NCI-H1694 treated with DMSO at 0.1 percent for 48 hours (cell line): ENCODE results near the gene SBF1.

Experiments
- DNase-seq: peaks from one replicate; lab custom pipeline; 2025; lab: John Stamatoyannopoulos, UW

The SBF1 gene

DNA sequence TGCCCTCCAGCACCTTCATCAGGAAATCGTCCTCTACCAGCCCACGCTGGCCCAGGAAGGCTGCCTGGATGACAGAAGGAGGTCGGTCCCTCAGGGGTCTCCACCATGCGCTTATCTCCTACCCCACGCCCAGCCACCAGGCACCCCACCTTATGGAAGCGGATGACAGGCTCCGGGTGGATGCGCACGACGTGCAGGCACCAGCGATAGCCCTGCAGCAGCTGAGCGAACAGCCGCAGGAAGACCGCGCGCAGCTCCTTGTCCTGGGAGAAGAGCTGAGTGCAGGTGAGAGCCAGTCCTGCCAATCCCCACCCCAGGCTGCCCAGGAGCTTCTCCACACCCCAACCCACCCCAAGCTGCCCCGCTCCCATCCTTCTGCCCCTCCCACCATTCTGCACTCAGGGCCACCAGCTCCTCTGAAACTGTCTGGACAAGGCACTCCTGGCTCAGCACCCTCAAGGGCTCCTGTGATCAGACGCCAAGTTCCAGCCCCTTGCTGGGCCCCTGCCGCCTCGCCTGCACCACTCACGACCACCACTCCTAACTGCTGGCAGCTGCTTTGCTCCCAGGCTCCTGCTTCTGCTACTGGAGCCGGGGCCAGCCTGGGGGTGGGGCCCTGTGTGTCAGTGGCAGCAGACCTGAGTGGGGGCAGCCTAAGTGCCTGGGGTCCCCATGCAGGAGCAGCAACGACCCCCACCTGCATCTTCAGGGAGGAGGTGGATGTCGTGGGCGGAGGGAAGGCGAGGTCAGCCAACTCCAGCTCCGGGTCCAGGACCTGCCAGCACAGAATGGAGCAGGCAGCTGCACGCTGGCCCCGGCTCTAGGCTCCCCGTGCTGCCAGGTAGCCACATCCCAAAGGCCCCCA, 9.5 kb downstream of the SBF1 start:
- no peak for DNase-seq

GRCh38 chr22:50464451-50464850, 10.4 kb downstream of the SBF1 start:
- no peak for DNase-seq

GRCh38 chr22:50463188-50463900, 11.5 kb downstream of the SBF1 start:
- no peak for DNase-seq

GRCh38 chr22:50461979-50462540, 12.8 kb downstream of the SBF1 start:
- no peak for DNase-seq

GRCh38 chr22:50461536-50461935, 13.3 kb downstream of the SBF1 start:
- no peak for DNase-seq

- DNase-seq, result no peak
Observed at GRCh38 chr22:50460938-50461337, 13.9 kb downstream of the SBF1 start.

DNA sequence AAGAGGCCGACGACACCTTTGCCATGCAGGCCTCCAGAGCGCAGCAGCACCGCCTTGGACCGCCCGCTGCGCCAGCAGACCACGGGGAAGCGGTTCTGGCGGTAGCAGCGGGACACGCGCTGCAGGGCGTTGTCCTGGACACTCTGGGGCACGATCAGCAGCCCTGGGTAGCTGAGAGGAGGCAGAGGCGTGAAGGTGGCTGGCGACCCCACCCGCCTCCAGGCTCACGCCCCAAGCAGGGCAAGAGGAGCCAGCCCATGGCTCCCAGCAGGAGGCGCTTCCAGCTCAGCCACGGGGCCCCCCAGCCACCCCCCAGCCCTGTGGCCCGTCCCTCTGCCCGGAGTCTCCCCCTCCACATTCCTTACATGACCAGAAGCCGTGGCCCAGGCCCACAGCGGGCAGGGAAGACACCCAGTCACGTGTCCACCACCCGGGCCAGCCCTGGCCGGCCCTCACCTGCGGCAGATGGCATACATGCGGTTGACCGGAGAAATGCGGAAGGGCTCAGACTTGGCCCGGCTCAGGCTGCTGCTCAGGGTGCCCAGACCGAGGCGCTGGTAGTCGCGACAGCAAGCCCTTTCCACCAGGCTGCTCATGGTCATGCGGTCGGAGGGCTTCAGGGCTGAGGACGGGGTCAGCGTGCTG, 15.2 kb downstream of the SBF1 start:
- no peak for DNase-seq

GRCh38 chr22:50459016-50459415, 15.8 kb downstream of the SBF1 start:
- DNase-seq, result no peak

DNA sequence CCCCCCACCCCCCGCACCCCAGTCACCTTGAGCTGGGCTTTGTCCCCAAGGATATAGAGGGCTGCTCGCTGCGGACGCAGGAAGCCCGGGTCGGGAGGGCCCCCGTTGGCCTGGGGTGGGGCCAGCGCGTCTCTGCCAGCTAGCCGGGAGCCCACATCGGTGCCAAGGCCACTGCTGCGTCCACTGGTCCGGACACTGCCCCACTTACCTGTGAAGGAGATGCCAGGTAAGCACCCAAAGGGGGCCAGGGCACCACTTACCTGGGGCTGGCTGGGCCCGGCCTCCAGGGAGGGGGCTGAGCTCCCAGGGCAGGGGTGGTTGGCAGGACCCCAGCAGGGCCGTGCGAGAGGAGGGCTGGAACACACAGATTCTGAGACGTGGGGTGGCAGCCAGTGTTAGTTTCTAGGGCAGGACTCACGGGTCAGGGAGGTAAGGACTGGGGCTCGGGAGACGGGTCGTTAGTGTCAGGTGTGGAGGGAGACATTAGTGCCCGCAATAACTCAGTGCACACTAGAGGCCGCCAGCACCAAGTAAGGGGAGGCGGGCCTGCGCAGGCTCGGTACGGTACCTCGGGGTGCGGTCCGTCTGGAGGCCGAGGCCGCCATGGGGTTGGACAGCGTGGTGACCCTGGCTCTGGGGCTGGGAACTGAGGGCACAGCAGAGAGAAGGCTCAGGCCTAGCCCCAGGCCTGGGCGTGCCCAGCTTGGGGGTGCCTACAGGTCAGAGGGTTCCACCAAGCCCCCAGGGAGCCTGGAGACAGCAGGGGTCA, 18.2 kb downstream of the SBF1 start:
- DNase-seq, result no peak

DNA sequence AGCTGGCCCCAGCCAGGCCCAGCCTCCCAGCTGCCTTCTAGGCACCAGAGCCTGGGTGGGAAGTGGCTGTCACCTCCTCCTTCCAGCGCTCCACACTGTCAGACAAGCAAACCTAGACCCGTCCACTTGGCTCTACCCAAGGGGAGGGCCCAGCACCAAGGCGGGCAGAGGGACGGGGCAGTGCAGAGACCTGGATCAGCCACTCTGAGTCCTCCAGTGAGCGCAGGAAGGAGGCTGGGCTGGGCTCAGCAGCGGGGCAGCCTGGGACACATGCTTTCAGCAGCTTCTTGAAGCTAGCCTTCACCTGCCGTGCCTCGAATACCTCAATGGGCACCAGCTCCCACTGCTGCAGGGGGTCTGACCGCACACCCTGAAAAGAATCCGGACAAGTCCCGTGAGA, 18.8 kb downstream of the SBF1 start:
- DNase-seq, result no peak

DNA sequence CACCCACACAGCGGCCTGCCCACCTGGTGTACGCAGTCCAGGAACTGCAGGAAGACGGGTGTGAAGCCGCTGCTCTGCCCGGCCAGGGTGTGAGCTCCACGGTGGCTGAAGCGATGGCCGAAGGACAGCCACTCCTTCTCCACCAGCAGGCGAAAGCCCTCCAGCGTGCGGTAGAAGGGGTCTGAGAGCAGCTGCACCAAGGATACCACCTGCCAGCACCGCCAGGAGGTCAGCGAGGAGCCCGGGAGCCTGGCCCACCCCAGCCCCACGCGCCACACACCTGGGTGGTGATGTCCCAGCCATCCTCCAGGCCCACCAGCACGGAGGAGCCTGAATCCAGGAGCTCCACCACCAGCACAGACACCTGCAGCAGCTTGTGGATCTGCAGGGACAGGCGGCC, 19.6 kb downstream of the SBF1 start:
- DNase-seq, result no peak

DNA sequence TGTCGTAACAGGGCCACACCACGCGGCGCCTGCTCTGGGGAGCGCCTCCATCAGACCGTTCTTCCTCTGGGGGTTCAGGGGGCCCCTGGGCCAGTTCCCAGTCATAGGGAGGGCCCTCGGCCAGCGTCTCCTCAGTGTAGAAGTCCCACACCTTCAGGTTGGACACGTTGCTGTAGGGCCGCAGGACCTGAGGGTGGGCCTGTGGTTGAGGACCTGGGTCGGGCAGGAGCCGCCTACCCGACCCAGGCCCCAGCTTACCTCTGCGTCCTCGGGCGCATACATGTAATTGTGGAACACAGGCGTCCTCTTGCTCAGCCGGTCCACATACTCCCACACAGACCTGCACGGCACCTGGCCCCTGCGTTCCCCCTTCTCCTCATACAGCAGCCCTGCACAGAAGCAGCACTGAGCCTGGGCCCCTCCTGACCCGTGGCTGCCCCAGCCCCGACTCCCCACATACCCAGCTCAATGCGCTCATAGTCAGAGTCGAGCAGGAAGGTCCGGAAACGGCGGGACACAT, 20.2 kb downstream of the SBF1 start:
- DNase-seq, result no peak

DNA sequence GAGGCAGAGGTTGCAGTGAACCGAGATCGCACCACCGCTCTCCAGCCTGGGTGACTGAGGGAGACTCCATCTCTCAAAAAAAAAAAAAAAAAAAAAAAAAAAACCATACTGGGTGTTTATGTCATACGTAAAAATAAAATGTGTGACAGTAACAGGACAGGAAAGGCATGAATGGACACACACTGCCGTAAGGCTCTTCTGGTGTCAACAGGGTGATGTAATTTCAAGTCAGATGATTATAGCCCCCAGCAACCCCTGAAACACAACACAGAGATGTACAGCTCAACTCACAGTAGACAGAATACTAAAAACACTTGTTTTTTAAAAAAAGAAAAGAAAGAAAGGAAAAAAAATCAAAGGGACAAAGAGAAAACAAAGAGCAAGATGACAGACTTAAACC, 22.2 kb downstream of the SBF1 start:
- no peak for DNase-seq

DNA sequence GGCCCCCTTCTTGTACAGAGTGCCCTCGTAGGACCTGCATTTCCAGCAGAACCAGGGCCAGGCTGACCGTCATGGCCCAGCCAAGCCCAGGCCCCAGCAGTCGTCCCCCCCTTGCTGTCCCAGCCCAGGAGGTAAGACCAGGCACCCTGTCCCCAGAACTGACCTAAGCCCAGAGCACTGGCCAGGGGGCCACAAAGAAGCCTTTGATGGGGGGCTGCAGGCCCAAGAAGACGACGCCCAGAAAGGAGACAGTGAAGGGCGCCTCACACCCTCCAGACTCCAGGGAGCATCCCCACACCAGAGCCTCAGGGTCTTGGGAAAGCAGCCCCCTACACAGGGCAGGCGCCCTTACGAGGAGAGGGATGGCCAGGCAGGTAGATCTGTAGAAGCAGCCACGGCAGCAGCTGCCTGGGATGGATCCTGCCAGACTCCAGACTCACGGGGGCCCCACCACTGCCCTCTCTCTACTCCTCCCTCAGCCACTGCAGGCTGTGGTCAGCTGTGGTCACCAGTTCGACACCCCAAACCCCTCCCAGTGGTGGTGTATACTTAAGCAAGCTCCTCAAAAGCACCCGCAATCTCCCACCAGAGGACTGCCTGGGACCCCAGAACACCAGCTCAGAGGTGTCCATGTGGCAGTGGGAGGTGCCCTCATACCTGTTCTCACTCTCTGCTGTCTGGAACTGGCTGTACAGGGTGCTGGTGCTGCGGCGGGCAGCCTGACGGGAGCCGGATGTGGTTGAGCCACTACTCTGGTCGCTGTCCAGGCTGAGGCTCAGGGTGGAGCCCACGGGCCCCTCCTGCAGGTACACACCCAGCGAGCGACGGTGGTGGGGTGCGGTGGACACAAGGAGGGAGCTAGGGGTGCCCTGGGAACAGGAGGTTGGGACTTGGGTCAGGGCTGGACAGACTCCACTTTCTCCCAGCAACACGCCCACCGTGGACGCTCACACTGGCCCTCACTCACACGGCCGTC, 27.0 kb downstream of the SBF1 start:
- no peak for DNase-seq

- no peak for DNase-seq
Observed at GRCh38 chr22:50446708-50447575, 27.9 kb downstream of the SBF1 start.

DNA sequence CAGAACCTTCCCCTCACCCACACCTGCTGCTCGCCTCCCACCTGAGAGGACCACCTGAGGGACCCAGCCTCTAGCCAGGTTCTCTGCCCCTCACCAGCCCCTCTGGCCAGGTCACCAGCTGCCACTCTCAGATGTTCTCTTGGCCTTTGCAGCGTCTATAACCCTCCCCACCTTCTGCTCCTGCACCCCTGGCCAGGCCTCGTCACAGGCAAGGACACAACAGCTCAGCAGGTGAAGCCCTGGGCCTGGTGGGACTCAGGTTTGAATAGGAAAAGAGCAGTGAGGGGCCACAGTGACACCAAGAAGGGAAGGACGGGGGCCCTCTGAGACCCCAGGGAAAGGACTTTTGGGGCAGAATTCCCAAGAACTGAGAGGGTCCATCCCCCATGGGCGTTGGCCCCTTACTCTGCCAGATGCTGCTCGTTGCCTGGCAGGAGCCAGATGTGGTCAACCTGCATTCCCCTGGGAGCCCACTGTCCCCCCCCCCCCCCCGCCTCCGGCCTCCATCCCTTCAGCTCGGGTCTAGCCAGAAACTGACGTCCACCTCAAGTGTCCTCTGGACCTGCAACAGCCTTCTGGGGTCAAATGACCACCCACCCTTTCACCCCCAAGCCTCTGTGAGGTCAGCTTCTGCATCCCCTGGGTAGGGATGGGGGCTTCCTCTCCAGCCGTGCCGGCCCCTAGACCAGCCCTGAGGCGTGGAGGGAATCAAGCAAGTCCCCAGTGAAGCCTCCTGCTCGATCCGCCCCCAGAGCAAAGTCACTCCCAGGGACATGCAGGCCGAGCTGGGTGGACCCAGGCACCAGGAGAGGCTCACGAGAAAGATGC, 28.7 kb downstream of the SBF1 start:
- no peak for DNase-seq

DNA sequence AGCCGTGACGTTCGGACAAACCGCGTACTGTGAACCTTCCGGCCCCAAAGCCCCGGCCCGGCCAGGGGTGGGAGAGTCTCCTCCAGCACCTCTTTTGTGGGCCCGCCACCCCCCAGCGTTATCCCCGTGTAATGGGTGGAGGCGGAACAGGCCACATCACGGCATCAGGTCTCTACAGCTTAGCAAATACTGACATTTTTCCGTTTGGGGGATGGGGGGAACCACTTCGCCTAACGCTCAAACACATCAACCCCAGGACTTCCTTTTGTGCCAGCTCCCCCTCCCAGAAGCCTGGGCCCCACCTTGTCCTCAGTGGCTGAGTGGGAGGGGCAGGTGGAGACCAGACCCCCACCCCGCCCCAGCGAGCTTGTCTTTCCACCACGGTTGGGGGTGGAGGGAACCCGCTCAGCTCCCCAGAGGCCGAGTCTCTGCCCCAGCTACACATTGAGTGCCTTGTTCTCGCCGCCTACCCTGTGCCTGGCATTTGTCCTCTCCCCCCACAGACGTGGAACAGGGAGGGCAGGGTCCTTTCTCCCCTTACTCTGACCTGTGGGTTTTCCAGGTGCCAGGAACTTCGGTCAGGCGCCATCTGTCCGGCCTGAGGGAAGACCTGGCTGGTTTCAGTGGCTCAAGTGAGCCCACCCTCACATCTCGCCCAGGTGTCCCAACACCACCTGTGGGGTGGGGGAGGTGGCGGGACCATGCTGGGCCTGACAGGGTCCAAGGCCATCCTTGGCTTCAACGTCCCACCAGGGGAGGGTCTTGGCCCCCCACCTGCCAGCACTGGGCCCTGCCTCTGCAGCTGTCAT, 29.6 kb downstream of the SBF1 start:
- DNase-seq, result no peak

- DNase-seq, result no peak
Observed at GRCh38 chr22:50444663-50445062, 30.2 kb downstream of the SBF1 start.
